GM19463 (cell line): ENCODE data around the gene CDKAL1.

ENCODE experiments used
- ATAC-seq: cut with Tn5 transposase; IDR thresholded peaks from one replicate; pipeline ENCODE4 v1.9.1; 2021; ENCODE audit warnings: mild to moderate bottlenecking, moderate library complexity; ENCODE audit not compliant: unreplicated experiment

CDKAL1 gene

GRCh38 chr6:21151119-21151518, 616.9 kb downstream of the CDKAL1 start:
- ATAC-seq = no peak

GRCh38 chr6:21151530-21151929, 617.3 kb downstream of the CDKAL1 start:
- no peak for ATAC-seq

GRCh38 chr6:21157186-21157929, 623.1 kb downstream of the CDKAL1 start:
- peak; percentile 79 for ATAC-seq

DNA sequence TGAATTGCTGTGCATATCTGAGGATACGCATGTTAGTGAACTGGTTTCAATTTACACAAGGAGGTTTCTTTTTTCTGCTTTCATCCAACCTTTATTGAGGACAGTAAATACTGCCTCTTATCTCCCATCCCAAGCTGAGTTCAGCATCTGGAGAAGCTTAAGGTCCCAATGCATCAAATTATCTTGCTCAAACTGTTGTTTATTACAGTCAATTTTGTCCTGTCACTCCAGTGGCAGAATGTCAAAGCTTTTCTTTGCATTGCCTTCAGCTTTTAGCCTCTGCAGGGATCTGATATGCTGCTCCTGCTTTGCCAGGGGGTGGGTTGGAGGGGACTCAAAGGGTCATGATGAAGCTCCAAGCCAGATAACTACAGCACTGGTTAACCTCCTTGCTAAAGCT, 623.9 kb downstream of the CDKAL1 start:
- no peak for ATAC-seq

DNA sequence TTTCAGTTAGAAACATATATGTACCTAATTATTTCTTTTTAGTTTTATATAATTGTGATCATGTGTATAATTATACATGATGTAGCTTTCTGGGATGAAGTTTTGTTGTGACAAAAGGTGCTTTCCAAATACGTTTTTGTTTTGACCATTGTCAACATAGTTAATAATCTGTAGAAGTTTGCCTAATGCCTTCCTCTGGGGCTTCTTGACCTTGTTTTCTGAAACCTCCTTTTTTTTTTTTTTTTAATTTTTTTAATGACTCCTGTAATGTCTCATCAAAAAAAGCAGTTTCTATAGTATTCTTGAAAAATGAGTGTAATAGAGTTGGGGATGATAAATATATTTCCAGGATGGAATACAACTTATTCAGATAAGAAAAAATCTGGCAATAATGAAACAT, 624.6 kb downstream of the CDKAL1 start:
- peak; percentile 37 for ATAC-seq

DNA sequence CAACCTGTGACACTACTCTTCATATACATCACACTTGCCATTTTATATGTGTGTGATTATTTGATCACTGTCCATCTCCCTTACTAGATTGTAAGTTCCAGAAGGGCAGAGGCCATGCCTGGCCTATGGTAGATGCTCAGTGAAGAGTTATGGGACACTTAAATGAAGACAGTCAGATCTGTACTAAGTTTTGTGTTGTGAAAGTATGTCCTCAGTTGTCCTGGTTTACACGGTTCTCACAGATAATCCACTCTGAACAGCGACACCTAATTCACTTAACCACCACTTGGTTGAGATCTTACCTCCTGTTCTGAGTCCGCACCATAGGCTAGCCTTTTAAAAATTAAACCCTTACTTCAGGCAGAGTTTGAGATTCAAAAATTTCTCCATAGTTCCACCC, 625.2 kb downstream of the CDKAL1 start:
- ATAC-seq = peak; percentile 49

GRCh38 chr6:21161707-21162106, 627.5 kb downstream of the CDKAL1 start:
- no peak for ATAC-seq

DNA sequence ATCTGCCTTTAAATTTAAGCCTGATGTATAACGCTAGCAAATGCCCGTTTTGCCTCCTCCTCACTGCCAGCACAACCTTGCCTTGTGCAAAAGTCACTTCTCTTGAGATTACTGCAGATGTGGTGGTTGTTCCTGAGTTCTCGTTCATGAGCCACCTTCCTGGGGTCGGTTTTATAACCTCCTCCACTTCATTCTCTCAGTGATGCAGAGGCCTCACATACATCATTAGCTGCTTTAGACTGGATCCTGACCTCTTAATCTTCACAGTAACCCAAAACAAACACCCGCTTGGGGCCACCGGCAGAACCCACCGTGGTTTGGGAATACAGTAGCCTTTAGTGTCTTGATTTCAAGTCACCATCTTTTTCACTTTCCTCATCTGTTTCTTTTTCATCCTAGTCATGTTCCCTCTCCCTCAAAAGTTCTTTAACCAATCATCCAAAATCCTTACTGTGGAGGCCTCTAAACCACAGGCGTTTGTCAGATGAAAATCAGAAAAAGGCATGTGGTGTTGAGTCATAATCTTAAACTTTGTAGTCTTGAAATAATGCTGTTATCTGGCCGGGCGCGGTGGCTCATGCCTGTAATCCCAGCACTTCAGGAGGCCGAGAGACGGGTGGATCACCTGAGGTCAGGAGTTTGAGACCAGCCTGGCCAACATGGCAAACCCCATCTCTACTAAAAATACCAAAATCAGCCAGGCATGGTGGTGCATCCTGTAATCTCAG, 629.0 kb downstream of the CDKAL1 start:
- ATAC-seq = no peak

DNA sequence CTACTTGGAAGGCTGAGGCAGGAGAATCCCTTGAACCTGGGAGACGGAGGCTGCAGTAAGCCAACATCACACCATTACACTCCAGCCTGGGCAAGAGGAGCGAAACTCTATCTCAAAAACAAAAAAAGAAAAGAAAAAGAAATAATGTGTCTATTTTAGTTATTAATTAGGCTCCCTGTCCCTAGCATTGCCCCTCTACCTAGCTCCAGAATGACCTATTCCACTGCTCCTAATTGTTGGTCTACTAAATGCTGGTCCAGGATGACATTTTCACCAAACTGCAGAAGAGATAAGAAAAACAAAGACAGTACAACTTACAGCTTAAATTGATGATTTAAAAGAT, 629.6 kb downstream of the CDKAL1 start:
- no peak for ATAC-seq

DNA sequence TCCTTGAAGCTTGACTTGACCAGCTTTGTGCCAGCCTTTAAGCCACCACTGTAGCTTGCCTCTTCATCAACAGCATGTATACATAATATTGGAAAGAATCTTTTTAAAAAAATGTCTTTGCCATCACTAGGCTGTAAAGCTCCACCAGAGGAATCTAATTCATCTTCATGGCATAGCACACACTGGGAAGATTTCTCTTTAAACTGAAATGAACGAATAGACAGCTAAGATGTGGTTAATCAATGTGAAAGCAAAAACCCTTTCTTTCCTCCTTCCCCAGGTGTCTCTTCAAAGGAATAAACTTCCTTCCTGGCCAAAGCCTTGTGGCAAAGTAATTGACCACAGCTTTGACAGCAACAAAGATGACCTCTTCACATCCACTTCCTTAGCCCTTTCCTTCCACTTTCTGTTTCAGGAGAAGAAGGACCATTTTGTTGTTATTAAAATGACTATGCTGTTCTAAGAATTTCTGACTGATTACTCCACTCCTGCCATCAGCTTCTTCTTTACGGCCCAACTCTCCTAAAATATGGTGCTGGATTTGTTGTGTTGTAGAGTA, 630.6 kb downstream of the CDKAL1 start:
- peak; percentile 73 for ATAC-seq

DNA sequence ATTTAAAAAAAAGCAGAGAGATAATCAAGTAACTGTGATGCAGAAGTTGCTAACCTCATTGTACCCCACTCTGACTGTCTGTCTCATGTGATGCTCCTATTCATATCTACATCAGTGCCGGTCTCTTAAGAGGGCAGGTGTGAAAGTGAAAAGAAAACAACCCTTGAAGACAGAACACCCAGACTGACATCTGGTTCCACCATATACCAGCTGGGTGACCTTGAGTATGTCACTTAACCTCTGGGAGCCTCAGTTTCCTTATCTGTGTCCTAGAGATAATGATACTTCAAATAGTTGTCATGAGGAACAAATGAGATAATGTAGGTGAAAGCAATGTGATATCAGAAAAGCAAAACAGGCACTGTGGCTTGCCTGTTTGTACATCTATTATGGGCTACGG, 632.5 kb downstream of the CDKAL1 start:
- ATAC-seq = peak; percentile 67

DNA sequence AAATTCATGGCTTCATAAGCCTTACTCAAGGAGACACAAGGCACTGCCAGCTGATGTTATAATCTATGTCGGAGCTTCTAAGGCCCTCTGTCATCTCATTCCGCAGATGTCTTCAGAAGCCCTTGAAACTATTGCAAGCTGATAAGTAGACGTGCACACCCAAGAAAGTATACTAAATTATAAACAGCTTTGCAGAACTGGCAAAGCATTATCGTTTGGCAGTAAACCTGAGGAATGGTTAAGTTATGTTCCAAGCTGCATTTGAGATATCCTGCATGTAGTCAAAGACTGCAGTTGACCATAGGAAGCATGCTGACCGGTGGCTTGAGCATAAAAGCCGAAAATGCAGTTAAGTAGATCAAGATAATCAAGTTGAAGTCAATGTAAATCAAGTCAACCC, 633.5 kb downstream of the CDKAL1 start:
- no peak for ATAC-seq

DNA sequence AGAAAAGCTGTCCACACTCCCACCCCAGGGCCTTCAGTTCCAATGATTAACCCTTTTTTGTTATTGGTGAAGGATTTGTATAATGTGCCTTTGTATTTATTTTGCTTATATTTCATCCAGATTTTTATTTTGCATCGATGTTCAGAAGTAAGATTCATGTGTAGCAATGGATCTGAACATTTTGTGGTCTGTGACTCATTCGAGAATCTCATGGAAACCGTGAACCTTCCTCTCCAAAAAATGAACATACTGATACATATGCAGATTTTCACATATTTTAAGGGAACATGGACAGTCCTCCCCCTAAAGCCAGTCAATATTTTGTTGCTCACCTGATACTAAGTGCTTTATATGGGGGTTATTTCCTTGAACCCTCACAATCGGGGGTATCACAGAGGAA, 637.5 kb downstream of the CDKAL1 start:
- no peak for ATAC-seq

- no peak for ATAC-seq
These were observed 638.8 kb downstream of the CDKAL1 start for GRCh38 chr6:21173031-21173430.

GRCh38 chr6:21173678-21174077, 639.4 kb downstream of the CDKAL1 start:
- ATAC-seq = no peak

DNA sequence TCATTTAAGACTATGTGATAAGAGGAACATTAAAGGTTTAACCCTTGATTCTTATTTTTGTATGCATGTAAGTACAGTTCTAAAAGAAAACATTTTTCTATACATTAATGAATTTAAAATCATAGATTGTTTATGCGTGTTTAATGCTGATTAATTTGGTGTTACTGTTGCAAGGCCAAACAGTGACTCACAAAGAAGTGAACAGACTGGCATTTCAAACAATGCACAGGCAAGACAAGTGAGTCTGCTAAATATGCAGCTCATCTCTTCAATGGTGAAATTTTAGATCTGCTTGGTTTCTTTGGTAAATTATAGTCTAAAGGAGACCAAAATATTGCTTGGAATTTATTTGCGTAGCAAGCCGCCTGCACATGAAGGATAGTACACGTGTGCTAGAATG, 641.9 kb downstream of the CDKAL1 start:
- ATAC-seq = no peak

GRCh38 chr6:21180155-21180554, 645.9 kb downstream of the CDKAL1 start:
- peak; percentile 90 for ATAC-seq

DNA sequence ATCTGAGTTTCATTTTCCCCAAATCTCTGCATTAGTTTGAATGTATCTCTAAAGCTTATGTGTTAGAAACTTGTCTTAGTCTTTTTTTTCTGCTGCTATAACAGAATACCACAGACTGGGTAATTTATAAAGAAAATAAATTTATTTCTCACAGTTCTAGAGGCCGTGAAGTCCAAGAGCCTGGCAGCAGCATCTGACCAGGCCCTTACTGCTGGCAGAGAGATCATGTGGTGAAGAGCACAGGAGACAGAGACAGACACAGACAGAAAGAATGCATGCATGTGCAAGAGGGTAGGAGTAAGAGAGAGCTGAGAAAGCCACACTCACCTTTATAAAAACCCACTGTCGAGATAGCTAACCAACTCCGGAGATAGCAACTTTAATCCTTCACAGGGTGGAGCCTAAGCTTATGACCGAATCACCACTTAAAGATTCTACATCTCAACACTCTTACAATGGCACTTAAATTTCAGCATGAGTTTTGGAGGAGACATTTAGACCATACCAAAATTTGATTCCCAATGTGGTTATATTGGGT, 646.6 kb downstream of the CDKAL1 start:
- no peak for ATAC-seq

DNA sequence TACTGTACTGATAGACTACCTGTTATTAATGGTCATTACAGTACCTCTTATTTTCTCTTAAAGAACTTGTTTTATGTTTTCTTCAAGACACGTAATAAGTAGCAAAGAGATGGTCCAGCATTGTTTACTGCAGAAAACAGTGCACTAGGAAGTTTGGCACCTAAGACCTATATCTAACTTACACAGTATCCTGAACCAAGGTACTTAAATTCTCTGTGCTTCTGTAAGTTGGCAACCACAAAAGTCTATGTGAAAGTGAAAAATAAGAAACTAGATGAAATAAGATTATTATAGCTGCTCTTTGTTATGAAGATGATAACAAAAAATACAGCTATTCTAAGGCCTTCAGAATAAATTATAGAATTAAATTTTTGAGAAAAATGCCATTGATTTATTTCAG, 647.6 kb downstream of the CDKAL1 start:
- ATAC-seq = no peak

GRCh38 chr6:21182589-21182988, 648.3 kb downstream of the CDKAL1 start:
- no peak for ATAC-seq

DNA sequence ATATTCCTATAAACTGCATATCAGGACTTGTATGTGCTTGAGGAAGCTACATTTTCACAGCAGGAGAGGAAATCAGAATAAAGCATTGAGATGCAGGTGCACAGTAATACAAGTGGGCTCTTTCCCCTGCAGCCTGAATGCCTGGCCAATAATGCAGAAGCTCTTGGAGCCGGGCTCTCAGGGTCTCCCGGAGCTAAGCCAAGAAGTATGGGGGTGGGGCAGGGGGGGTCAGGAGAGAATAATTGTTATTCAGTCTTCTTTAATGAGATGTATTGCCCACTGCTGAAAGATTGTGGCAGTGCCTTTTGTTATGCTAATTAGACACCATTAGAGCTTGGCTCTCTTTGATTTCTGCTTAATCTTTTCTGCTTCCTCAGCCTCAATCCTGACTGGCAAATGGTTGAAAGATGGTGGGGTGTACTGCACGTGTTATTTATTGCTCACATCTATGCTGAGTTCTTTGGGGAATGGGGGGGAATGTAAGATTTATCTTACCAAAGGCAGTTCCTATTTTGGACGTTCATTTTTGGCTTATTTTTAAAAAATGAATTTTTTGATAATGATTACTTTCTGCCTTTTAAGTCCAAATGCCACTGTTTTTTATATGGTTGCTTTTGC, 651.7 kb downstream of the CDKAL1 start:
- no peak for ATAC-seq
